Measurements from ENCODE around the gene GPC5. TPM values are rescaled to one million over a fixed set of nuclear protein-coding genes. Genes with fewer than 3 reads are reported as not detected.

Gene GPC5
- total RNA-seq, 1 experiment from 2014 or later: 0.50 TPM

GRCh38 chr13:92547266-92547665, 1148.8 kb downstream of the GPC5 start:
- DNase-seq (ENCODE audit: low read depth, low spot score): no peak

GRCh38 chr13:92549276-92549675, 1150.9 kb downstream of the GPC5 start:
- no peak for DNase-seq (ENCODE audit: low read depth, low spot score)
- in situ Hi-C loops (cut with HindIII; ENCODE audit: low pct_unique_long_range_greater_than_20kb, low sequenced_read_pairs): no loop called here

More at GRCh38 chr13:92547266-92547665, 1148.8 kb downstream of the GPC5 start:
- in situ Hi-C loops (cut with HindIII; ENCODE audit: low pct_unique_long_range_greater_than_20kb, low sequenced_read_pairs): no loop called here

GRCh38 chr13:92553470-92554114, 1155.2 kb downstream of the GPC5 start:
- no peak for DNase-seq (ENCODE audit: low read depth, low spot score)
- in situ Hi-C loops (cut with HindIII; ENCODE audit: low pct_unique_long_range_greater_than_20kb, low sequenced_read_pairs): no loop called here

- in situ Hi-C loops (cut with HindIII; ENCODE audit: low pct_unique_long_range_greater_than_20kb, low sequenced_read_pairs): no loop called here
- no peak for DNase-seq (ENCODE audit: low read depth, low spot score)
Observed at GRCh38 chr13:92560883-92561282, 1162.5 kb downstream of the GPC5 start.

GRCh38 chr13:92564942-92565341, 1166.5 kb downstream of the GPC5 start:
- no peak for DNase-seq (ENCODE audit: low read depth, low spot score)
- in situ Hi-C loops (cut with HindIII; ENCODE audit: low pct_unique_long_range_greater_than_20kb, low sequenced_read_pairs): no loop called here

- in situ Hi-C loops (cut with HindIII; ENCODE audit: low pct_unique_long_range_greater_than_20kb, low sequenced_read_pairs): no loop called here
- DNase-seq (ENCODE audit: low read depth, low spot score): no peak
Observed at GRCh38 chr13:92566767-92567166, 1168.3 kb downstream of the GPC5 start.

GRCh38 chr13:92572190-92572589, 1173.8 kb downstream of the GPC5 start:
- no peak for DNase-seq (ENCODE audit: low read depth, low spot score)
- in situ Hi-C loops (cut with HindIII; ENCODE audit: low pct_unique_long_range_greater_than_20kb, low sequenced_read_pairs): no loop called here

- in situ Hi-C loops (cut with HindIII; ENCODE audit: low pct_unique_long_range_greater_than_20kb, low sequenced_read_pairs): no loop called here
Observed at GRCh38 chr13:92573467-92574057, 1175.1 kb downstream of the GPC5 start.

GRCh38 chr13:92574499-92574898, 1176.1 kb downstream of the GPC5 start:
- in situ Hi-C loops (cut with HindIII; ENCODE audit: low pct_unique_long_range_greater_than_20kb, low sequenced_read_pairs): no loop called here
- DNase-seq (ENCODE audit: low read depth, low spot score): no peak

More at GRCh38 chr13:92573467-92574057, 1175.1 kb downstream of the GPC5 start:
- peak; percentile 72 for DNase-seq (ENCODE audit: low read depth, low spot score)

GRCh38 chr13:92575777-92576176, 1177.4 kb downstream of the GPC5 start:
- DNase-seq (ENCODE audit: low read depth, low spot score): no peak
- in situ Hi-C loops (cut with HindIII; ENCODE audit: low pct_unique_long_range_greater_than_20kb, low sequenced_read_pairs): no loop called here

GRCh38 chr13:92578358-92578757, 1179.9 kb downstream of the GPC5 start:
- in situ Hi-C loops (cut with HindIII; ENCODE audit: low pct_unique_long_range_greater_than_20kb, low sequenced_read_pairs): no loop called here
- no peak for DNase-seq (ENCODE audit: low read depth, low spot score)

- no peak for DNase-seq (ENCODE audit: low read depth, low spot score)
- in situ Hi-C loops (cut with HindIII; ENCODE audit: low pct_unique_long_range_greater_than_20kb, low sequenced_read_pairs): no loop called here
Observed at GRCh38 chr13:92589955-92590354, 1191.5 kb downstream of the GPC5 start.

GRCh38 chr13:92590503-92590908, 1192.1 kb downstream of the GPC5 start:
- in situ Hi-C loops (cut with HindIII; ENCODE audit: low pct_unique_long_range_greater_than_20kb, low sequenced_read_pairs): no loop called here
- no peak for DNase-seq (ENCODE audit: low read depth, low spot score)

GRCh38 chr13:92591117-92591516, 1192.7 kb downstream of the GPC5 start:
- no peak for DNase-seq (ENCODE audit: low read depth, low spot score)
- in situ Hi-C loops (cut with HindIII; ENCODE audit: low pct_unique_long_range_greater_than_20kb, low sequenced_read_pairs): no loop called here

GRCh38 chr13:92592757-92593156, 1194.3 kb downstream of the GPC5 start:
- DNase-seq (ENCODE audit: low read depth, low spot score): no peak
- in situ Hi-C loops (cut with HindIII; ENCODE audit: low pct_unique_long_range_greater_than_20kb, low sequenced_read_pairs): no loop called here

- in situ Hi-C loops (cut with HindIII; ENCODE audit: low pct_unique_long_range_greater_than_20kb, low sequenced_read_pairs): no loop called here
- no peak for DNase-seq (ENCODE audit: low read depth, low spot score)
Observed at GRCh38 chr13:92602560-92602959, 1204.1 kb downstream of the GPC5 start.

GRCh38 chr13:92609376-92609775, 1211.0 kb downstream of the GPC5 start:
- in situ Hi-C loops (cut with HindIII; ENCODE audit: low pct_unique_long_range_greater_than_20kb, low sequenced_read_pairs): no loop called here
- no peak for DNase-seq (ENCODE audit: low read depth, low spot score)

GRCh38 chr13:92612892-92613291, 1214.5 kb downstream of the GPC5 start:
- no peak for DNase-seq (ENCODE audit: low read depth, low spot score)
- in situ Hi-C loops (cut with HindIII; ENCODE audit: low pct_unique_long_range_greater_than_20kb, low sequenced_read_pairs): no loop called here

GRCh38 chr13:92613921-92614320, 1215.5 kb downstream of the GPC5 start:
- in situ Hi-C loops (cut with HindIII; ENCODE audit: low pct_unique_long_range_greater_than_20kb, low sequenced_read_pairs): no loop called here
- DNase-seq (ENCODE audit: low read depth, low spot score): no peak

Data from SK-MEL-5 (cell line).